ENCODE results near the gene DOC2A. TPM values are rescaled to one million over a fixed set of nuclear protein-coding genes. Genes with fewer than 3 reads are reported as not detected.

DOC2A gene
- total and polyA plus RNA-seq, 4 donors, result 0.09 to 0.22 (median 0.17) TPM; not detected in 1

GRCh38 chr16:30031477-30031918 lies 20.7 kb upstream of the DOC2A start:
- no peak overlapping the region for H3K9ac ChIP-seq (ENCODE audit: low read depth in 1 of 2, low read length in 2 of 2)
- H3K27me3 ChIP-seq (ENCODE audit: control insufficient read depth in 4 of 4, insufficient read depth in 4 of 4, low read length in 3 of 4), result peaks cover 0 to 3% (median under 1%) of the 10 kb centered on the region in 4 donors
- TF ChIP-seq, protein P1, sequence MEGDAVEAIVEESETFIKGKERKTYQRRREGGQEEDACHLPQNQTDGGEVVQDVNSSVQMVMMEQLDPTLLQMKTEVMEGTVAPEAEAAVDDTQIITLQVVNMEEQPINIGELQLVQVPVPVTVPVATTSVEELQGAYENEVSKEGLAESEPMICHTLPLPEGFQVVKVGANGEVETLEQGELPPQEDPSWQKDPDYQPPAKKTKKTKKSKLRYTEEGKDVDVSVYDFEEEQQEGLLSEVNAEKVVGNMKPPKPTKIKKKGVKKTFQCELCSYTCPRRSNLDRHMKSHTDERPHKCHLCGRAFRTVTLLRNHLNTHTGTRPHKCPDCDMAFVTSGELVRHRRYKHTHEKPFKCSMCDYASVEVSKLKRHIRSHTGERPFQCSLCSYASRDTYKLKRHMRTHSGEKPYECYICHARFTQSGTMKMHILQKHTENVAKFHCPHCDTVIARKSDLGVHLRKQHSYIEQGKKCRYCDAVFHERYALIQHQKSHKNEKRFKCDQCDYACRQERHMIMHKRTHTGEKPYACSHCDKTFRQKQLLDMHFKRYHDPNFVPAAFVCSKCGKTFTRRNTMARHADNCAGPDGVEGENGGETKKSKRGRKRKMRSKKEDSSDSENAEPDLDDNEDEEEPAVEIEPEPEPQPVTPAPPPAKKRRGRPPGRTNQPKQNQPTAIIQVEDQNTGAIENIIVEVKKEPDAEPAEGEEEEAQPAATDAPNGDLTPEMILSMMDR (IDR thresholded peaks at IDR 0.05; ENCODE audit: low read depth, low read length, missing input control), result no peak
- TF ChIP-seq, protein P2, sequence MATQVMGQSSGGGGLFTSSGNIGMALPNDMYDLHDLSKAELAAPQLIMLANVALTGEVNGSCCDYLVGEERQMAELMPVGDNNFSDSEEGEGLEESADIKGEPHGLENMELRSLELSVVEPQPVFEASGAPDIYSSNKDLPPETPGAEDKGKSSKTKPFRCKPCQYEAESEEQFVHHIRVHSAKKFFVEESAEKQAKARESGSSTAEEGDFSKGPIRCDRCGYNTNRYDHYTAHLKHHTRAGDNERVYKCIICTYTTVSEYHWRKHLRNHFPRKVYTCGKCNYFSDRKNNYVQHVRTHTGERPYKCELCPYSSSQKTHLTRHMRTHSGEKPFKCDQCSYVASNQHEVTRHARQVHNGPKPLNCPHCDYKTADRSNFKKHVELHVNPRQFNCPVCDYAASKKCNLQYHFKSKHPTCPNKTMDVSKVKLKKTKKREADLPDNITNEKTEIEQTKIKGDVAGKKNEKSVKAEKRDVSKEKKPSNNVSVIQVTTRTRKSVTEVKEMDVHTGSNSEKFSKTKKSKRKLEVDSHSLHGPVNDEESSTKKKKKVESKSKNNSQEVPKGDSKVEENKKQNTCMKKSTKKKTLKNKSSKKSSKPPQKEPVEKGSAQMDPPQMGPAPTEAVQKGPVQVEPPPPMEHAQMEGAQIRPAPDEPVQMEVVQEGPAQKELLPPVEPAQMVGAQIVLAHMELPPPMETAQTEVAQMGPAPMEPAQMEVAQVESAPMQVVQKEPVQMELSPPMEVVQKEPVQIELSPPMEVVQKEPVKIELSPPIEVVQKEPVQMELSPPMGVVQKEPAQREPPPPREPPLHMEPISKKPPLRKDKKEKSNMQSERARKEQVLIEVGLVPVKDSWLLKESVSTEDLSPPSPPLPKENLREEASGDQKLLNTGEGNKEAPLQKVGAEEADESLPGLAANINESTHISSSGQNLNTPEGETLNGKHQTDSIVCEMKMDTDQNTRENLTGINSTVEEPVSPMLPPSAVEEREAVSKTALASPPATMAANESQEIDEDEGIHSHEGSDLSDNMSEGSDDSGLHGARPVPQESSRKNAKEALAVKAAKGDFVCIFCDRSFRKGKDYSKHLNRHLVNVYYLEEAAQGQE (IDR thresholded peaks at IDR 0.05), result no peak
- TF ChIP-seq SP1 (IDR thresholded peaks at IDR 0.05), result no peak
- TF ChIP-seq, protein P3, sequence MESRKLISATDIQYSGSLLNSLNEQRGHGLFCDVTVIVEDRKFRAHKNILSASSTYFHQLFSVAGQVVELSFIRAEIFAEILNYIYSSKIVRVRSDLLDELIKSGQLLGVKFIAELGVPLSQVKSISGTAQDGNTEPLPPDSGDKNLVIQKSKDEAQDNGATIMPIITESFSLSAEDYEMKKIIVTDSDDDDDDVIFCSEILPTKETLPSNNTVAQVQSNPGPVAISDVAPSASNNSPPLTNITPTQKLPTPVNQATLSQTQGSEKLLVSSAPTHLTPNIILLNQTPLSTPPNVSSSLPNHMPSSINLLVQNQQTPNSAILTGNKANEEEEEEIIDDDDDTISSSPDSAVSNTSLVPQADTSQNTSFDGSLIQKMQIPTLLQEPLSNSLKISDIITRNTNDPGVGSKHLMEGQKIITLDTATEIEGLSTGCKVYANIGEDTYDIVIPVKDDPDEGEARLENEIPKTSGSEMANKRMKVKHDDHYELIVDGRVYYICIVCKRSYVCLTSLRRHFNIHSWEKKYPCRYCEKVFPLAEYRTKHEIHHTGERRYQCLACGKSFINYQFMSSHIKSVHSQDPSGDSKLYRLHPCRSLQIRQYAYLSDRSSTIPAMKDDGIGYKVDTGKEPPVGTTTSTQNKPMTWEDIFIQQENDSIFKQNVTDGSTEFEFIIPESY (IDR thresholded peaks at IDR 0.05), result no peak
- no peak for TF ChIP-seq HNF4A (conservative IDR thresholded peaks at IDR 0.05)
- no peak for TF ChIP-seq TAF1 (conservative IDR thresholded peaks at IDR 0.05)
- TF ChIP-seq MAX (IDR thresholded peaks at IDR 0.05), result no peak
- no peak for TF ChIP-seq NR2F2 (IDR thresholded peaks at IDR 0.05)
- no peak for TF ChIP-seq GABPA (IDR thresholded peaks at IDR 0.05 in 1 of 2, conservative IDR thresholded peaks at IDR 0.05 in 1 of 2)
- TF ChIP-seq YY1 (IDR thresholded peaks at IDR 0.05), result no peak
- TF ChIP-seq EGR1 (IDR thresholded peaks at IDR 0.05; ENCODE audit: low read depth in 2 of 2), result no peak
- TF ChIP-seq RAD21 (IDR thresholded peaks at IDR 0.05), result no peak
- TF ChIP-seq, protein P4, sequence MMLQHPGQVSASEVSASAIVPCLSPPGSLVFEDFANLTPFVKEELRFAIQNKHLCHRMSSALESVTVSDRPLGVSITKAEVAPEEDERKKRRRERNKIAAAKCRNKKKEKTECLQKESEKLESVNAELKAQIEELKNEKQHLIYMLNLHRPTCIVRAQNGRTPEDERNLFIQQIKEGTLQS (IDR thresholded peaks at IDR 0.05), result no peak
- no peak for TF ChIP-seq JUND (IDR thresholded peaks at IDR 0.05)
- no peak for TF ChIP-seq FOXA1 (IDR thresholded peaks at IDR 0.05)
- no peak for TF ChIP-seq FOXA2 (IDR thresholded peaks at IDR 0.05)
- no peak for TF ChIP-seq HNF4G (IDR thresholded peaks at IDR 0.05)
- no peak for TF ChIP-seq RXRA (IDR thresholded peaks at IDR 0.05)
- no peaks in the 10 kb centered on the region for H3K36me3 ChIP-seq (ENCODE audit: control insufficient read depth in 4 of 4, insufficient read depth in 3 of 4, low read depth in 1 of 4, low read length in 3 of 4)
- H3K4me3 ChIP-seq (ENCODE audit: low read depth in 1 of 3, low read length in 3 of 3), result no peak overlapping the region
- no peak for DNase-seq (ENCODE audit: low spot score)
- H3K4me1 ChIP-seq (ENCODE audit: control insufficient read depth in 4 of 4, insufficient read depth in 4 of 4, low read length in 3 of 4), result no peaks in the 10 kb centered on the region
- WGBS, result 26% methylated on average over 11 of the region's 11 CpGs
- H3K27ac ChIP-seq (ENCODE audit: low read depth in 1 of 2, low read length in 2 of 2), result no peak overlapping the region
- H3K9me3 ChIP-seq (ENCODE audit: control insufficient read depth in 4 of 4, low read length in 3 of 4), result no peaks in the 10 kb centered on the region
